Body of pancreas (tissue), 4 donors: Measurements from ENCODE around the gene S100A9.
"Not testable (repeated sequence)": the region's sequence is repeated elsewhere in the genome, so short reads cannot be mapped to it uniquely, and the experiment has no call there.

ENCODE experiments used
- CTCF ChIP-seq, 7 experiments: fragments of 450-650 bp in 4 of 7; fragments of 200-600 bp in 3 of 7; sonication (generic) in 3 of 7; IDR thresholded peaks; one replicate each; pipeline ENCODE4 v1.5.1; 2016 to 2019; ENCODE audit warnings: antibody characterized with exemption in 7 of 7
- POLR2A ChIP-seq, 3 donors: fragments of 450-650 bp; IDR thresholded peaks; one replicate each; pipeline ENCODE4 v1.6.1; 2016; ENCODE audit warnings: antibody characterized with exemption in 3 of 3, mild to moderate bottlenecking in 2 of 3

GRCh38 chr1:153407274-153407673 lies 49.6 kb downstream of the S100A9 start:
- TF ChIP-seq CTCF, POLR2A (IDR thresholded peaks at IDR 0.05): not testable (repeated sequence)
